ENCODE data around the gene ATP8A2. TPM values are rescaled to one million over a fixed set of nuclear protein-coding genes. Genes with fewer than 3 reads are reported as not detected.

The ATP8A2 gene
- polyA plus RNA-seq, 1 donor from 2014 or later = 11.9 TPM

- no peaks in the 10 kb centered on the region for H3K9me3 ChIP-seq (ENCODE audit: low read length)
- H2AFZ ChIP-seq (ENCODE audit: low read depth, low read length) = no peak overlapping the region
- H3K27ac ChIP-seq (ENCODE audit: low read length) = no peak overlapping the region
- no peaks in the 10 kb centered on the region for H3K9me2 ChIP-seq (ENCODE audit: insufficient read depth, low read length)
- no peaks in the 10 kb centered on the region for H4K20me1 ChIP-seq (ENCODE audit: insufficient read depth)
- no peak overlapping the region for H3K4me2 ChIP-seq (ENCODE audit: low read length)
- no peaks in the 10 kb centered on the region for H3F3A ChIP-seq (ENCODE audit: insufficient read depth, low read length, poor library complexity, severe bottlenecking)
- H3K36me3 ChIP-seq (ENCODE audit: insufficient read depth, low read length) = no peaks in the 10 kb centered on the region
- TF ChIP-seq RAD21 (conservative IDR thresholded peaks at IDR 0.05) (no peak), EP300 (conservative IDR thresholded peaks at IDR 0.05; ENCODE audit: poor library complexity, severe bottlenecking) (no peak), MXI1 (conservative IDR thresholded peaks at IDR 0.05; ENCODE audit: poor library complexity, severe bottlenecking) (no peak), EZH2 (IDR thresholded peaks at IDR 0.05; ENCODE audit: borderline replicate concordance, insufficient read depth, low read length, poor library complexity, severe bottlenecking) (no peak), TAF1 (IDR thresholded peaks at IDR 0.05; ENCODE audit: low read depth) (no peak), CTCF (IDR thresholded peaks at IDR 0.05; ENCODE audit: poor library complexity, severe bottlenecking) (no peak), POLR2AphosphoS5 (IDR thresholded peaks at IDR 0.05) (no peak), SMC3 (conservative IDR thresholded peaks at IDR 0.05; ENCODE audit: poor library complexity) (no peak), REST (IDR thresholded peaks at IDR 0.05; ENCODE audit: borderline replicate concordance) (no peak)
- H3K9ac ChIP-seq (ENCODE audit: low read length) = no peak overlapping the region
- no peak overlapping the region for H3K4me3 ChIP-seq (ENCODE audit: low read length)
- H3K79me2 ChIP-seq (replicated peaks; ENCODE audit: insufficient read depth, low read length) = no peaks in the 10 kb centered on the region
- H3K27me3 ChIP-seq (ENCODE audit: insufficient read depth, low read depth, low read length) = no peaks in the 10 kb centered on the region
Observed at GRCh38 chr13:25881971-25882451, 510.2 kb downstream of the ATP8A2 start.

GRCh38 chr13:25882466-25883357 is 510.9 kb downstream of the ATP8A2 start:
- Histone ChIP-seq H3K9ac (ENCODE audit: low read length) (no peak overlapping the region), H3K9me3 (ENCODE audit: low read length) (no peaks in the 10 kb centered on the region), H3K9me2 (ENCODE audit: insufficient read depth, low read length) (no peaks in the 10 kb centered on the region), H3K36me3 (ENCODE audit: insufficient read depth, low read length) (no peaks in the 10 kb centered on the region), H3K27me3 (ENCODE audit: insufficient read depth, low read depth, low read length) (no peaks in the 10 kb centered on the region), H3K27ac (ENCODE audit: low read length) (no peak overlapping the region), H2AFZ (ENCODE audit: low read depth, low read length) (no peak overlapping the region), H3K4me3 (ENCODE audit: low read length) (no peak overlapping the region), H3K4me2 (ENCODE audit: low read length) (no peak overlapping the region), H3K79me2 (replicated peaks; ENCODE audit: insufficient read depth, low read length) (no peaks in the 10 kb centered on the region), H3F3A (ENCODE audit: insufficient read depth, low read length, poor library complexity, severe bottlenecking) (no peaks in the 10 kb centered on the region), H4K20me1 (ENCODE audit: insufficient read depth) (no peaks in the 10 kb centered on the region)
- no peak for TF ChIP-seq REST (IDR thresholded peaks at IDR 0.05; ENCODE audit: borderline replicate concordance)
- TF ChIP-seq EZH2 (IDR thresholded peaks at IDR 0.05; ENCODE audit: borderline replicate concordance, insufficient read depth, low read length, poor library complexity, severe bottlenecking) = no peak
- no peak for TF ChIP-seq CTCF (IDR thresholded peaks at IDR 0.05; ENCODE audit: poor library complexity, severe bottlenecking)
- TF ChIP-seq POLR2AphosphoS5 (IDR thresholded peaks at IDR 0.05) = no peak
- no peak for TF ChIP-seq RAD21 (conservative IDR thresholded peaks at IDR 0.05)
